Measurements from ENCODE around the gene SNX20.

SNX20 gene

DNA sequence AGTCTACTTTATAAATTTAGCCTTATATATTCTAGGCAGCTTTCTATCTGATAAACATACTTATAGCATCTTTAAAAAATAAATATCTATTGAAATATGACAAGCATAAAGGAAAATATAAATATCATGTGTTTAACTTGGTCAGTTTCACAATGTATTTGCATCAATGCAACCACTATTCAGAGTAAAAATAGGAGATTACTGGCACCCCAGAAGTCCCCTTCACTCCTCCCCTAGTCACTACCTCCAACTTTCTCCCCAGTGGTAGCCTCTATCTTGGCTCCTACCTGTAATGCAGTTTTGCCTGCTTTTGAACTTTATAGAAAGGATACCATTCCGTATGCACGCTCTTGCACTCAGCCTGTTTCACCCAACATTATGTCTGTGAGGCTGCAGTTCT lies 9.1 kb upstream of the SNX20 start:
- no peak for TF ChIP-seq EZH2phosphoT487 (conservative IDR thresholded peaks at IDR 0.05; ENCODE audit: low read length)
- TF ChIP-seq, protein P1, sequence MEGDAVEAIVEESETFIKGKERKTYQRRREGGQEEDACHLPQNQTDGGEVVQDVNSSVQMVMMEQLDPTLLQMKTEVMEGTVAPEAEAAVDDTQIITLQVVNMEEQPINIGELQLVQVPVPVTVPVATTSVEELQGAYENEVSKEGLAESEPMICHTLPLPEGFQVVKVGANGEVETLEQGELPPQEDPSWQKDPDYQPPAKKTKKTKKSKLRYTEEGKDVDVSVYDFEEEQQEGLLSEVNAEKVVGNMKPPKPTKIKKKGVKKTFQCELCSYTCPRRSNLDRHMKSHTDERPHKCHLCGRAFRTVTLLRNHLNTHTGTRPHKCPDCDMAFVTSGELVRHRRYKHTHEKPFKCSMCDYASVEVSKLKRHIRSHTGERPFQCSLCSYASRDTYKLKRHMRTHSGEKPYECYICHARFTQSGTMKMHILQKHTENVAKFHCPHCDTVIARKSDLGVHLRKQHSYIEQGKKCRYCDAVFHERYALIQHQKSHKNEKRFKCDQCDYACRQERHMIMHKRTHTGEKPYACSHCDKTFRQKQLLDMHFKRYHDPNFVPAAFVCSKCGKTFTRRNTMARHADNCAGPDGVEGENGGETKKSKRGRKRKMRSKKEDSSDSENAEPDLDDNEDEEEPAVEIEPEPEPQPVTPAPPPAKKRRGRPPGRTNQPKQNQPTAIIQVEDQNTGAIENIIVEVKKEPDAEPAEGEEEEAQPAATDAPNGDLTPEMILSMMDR (IDR thresholded peaks at IDR 0.05; ENCODE audit: insufficient read depth, low read length, poor library complexity, severe bottlenecking) = no peak
- H3K9me2 ChIP-seq (replicated peaks; ENCODE audit: insufficient read depth, low read length) = no peaks in the 10 kb centered on the region
- no peak overlapping the region for H3K27ac ChIP-seq (ENCODE audit: low read depth, low read length)
- H3K4me3 ChIP-seq (ENCODE audit: insufficient read depth, low read length, poor library complexity, severe bottlenecking) = no peak overlapping the region
- no peaks in the 10 kb centered on the region for H3K9me3 ChIP-seq (ENCODE audit: insufficient read depth, low read length)
- no peaks in the 10 kb centered on the region for H3K27me3 ChIP-seq (ENCODE audit: low read length)
- no peaks in the 10 kb centered on the region for H3K79me2 ChIP-seq (ENCODE audit: insufficient read depth, low read length)
- H3F3A ChIP-seq (ENCODE audit: insufficient read depth) = no peaks in the 10 kb centered on the region
- H4K20me1 ChIP-seq (ENCODE audit: low read depth, low read length) = no peaks in the 10 kb centered on the region
- no peak overlapping the region for H2AFZ ChIP-seq (ENCODE audit: low read depth, low read length, severe bottlenecking)
- no peaks in the 10 kb centered on the region for H3K36me3 ChIP-seq (ENCODE audit: low read length)
- H3K9ac ChIP-seq (ENCODE audit: low read length) = no peak overlapping the region
- no peak overlapping the region for H3K4me2 ChIP-seq (ENCODE audit: low read depth, low read length, poor library complexity, severe bottlenecking)

DNA sequence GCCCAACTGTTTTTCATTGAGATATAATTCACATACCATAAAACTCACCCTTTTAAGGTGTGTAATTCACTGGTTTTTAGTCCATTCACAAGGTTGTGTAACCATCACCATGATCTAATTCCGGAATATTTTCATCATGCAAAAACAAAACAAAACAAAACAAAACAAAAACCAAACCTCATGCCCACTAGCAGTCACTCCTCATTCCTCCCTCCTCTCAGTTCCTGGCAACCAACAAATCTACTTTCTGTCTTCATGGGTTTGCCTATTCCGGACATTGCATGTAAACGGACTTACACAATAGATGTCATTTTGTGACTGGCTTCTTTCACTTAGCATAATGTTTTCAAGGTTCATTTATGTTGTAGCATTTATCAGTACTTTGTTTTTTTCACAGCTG lies 7.8 kb upstream of the SNX20 start:
- H3F3A ChIP-seq (ENCODE audit: insufficient read depth) = no peaks in the 10 kb centered on the region
- H3K4me2 ChIP-seq (ENCODE audit: low read depth, low read length, poor library complexity, severe bottlenecking) = no peak overlapping the region
- H2AFZ ChIP-seq (ENCODE audit: low read depth, low read length, severe bottlenecking) = no peak overlapping the region
- H3K4me3 ChIP-seq (ENCODE audit: insufficient read depth, low read length, poor library complexity, severe bottlenecking) = no peak overlapping the region
- H4K20me1 ChIP-seq (ENCODE audit: low read depth, low read length) = no peaks in the 10 kb centered on the region
- no peak overlapping the region for H3K9ac ChIP-seq (ENCODE audit: low read length)
- no peak overlapping the region for H3K27ac ChIP-seq (ENCODE audit: low read depth, low read length)
- no peaks in the 10 kb centered on the region for H3K27me3 ChIP-seq (ENCODE audit: low read length)
- no peaks in the 10 kb centered on the region for H3K9me3 ChIP-seq (ENCODE audit: insufficient read depth, low read length)
- H3K9me2 ChIP-seq (replicated peaks; ENCODE audit: insufficient read depth, low read length) = no peaks in the 10 kb centered on the region
- H3K36me3 ChIP-seq (ENCODE audit: low read length) = no peaks in the 10 kb centered on the region
- no peaks in the 10 kb centered on the region for H3K79me2 ChIP-seq (ENCODE audit: insufficient read depth, low read length)
- no peak for TF ChIP-seq EZH2phosphoT487 (conservative IDR thresholded peaks at IDR 0.05; ENCODE audit: low read length)
- TF ChIP-seq, protein P1 (IDR thresholded peaks at IDR 0.05; ENCODE audit: insufficient read depth, low read length, poor library complexity, severe bottlenecking) = no peak

DNA sequence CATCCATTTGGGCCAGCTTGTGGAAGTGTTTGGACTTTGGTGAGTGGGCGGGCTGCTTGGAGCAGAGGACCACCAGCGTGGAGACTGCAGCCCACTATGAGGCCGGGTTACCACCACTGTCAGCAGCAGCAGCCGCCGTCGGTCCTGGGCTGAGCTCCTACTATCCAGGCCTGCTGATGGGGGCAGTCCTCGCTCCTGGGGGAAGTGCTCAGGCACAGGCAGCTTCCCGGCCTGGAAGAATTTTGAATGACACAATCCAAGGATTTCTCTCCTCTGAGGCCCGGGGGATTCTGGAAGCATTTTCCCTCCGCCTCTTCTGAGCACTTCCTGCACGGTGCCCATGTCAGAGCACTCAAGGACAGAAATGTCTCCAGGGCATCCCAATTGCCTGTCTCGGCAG lies 7.0 kb upstream of the SNX20 start:
- no peaks in the 10 kb centered on the region for H3K27me3 ChIP-seq (ENCODE audit: low read length)
- no peak overlapping the region for H3K27ac ChIP-seq (ENCODE audit: low read depth, low read length)
- no peaks in the 10 kb centered on the region for H4K20me1 ChIP-seq (ENCODE audit: low read depth, low read length)
- no peaks in the 10 kb centered on the region for H3K36me3 ChIP-seq (ENCODE audit: low read length)
- no peak overlapping the region for H3K4me2 ChIP-seq (ENCODE audit: low read depth, low read length, poor library complexity, severe bottlenecking)
- H3F3A ChIP-seq (ENCODE audit: insufficient read depth) = no peaks in the 10 kb centered on the region
- no peaks in the 10 kb centered on the region for H3K9me3 ChIP-seq (ENCODE audit: insufficient read depth, low read length)
- no peak overlapping the region for H3K4me3 ChIP-seq (ENCODE audit: insufficient read depth, low read length, poor library complexity, severe bottlenecking)
- TF ChIP-seq EZH2phosphoT487 (conservative IDR thresholded peaks at IDR 0.05; ENCODE audit: low read length) = no peak
- TF ChIP-seq, protein P1 (IDR thresholded peaks at IDR 0.05; ENCODE audit: insufficient read depth, low read length, poor library complexity, severe bottlenecking) = no peak
- H3K9me2 ChIP-seq (replicated peaks; ENCODE audit: insufficient read depth, low read length) = no peaks in the 10 kb centered on the region
- no peak overlapping the region for H2AFZ ChIP-seq (ENCODE audit: low read depth, low read length, severe bottlenecking)
- no peak overlapping the region for H3K9ac ChIP-seq (ENCODE audit: low read length)
- no peaks in the 10 kb centered on the region for H3K79me2 ChIP-seq (ENCODE audit: insufficient read depth, low read length)

Data from SU-DHL-6 (cell line).